Stimulated activated CD8-positive, alpha-beta memory T cell treated with anti-CD3 and anti-CD28 coated beads, Interleukin-4, amount 100 ng/mL, for 24 hours (primary cell): Measurements from ENCODE around the gene UGT2B7.
"Not testable (repeated sequence)": the region's sequence is repeated elsewhere in the genome, so short reads cannot be mapped to it uniquely, and the experiment has no call there.

Experiments
- DNase-seq: peaks from one replicate; pipeline ENCODE4 v3.0.0-alpha.2; 2020; ENCODE audit warnings: low read depth

UGT2B7 gene

GRCh38 chr4:69088473-69088872 lies 7.8 kb upstream of the UGT2B7 start:
- DNase-seq = no peak

GRCh38 chr4:69089388-69089787 lies 6.9 kb upstream of the UGT2B7 start:
- no peak for DNase-seq

GRCh38 chr4:69092190-69092589 lies 4.1 kb upstream of the UGT2B7 start:
- DNase-seq = no peak

- no peak for DNase-seq
Measured at GRCh38 chr4:69092980-69093568, 3.2 kb upstream of the UGT2B7 start.

GRCh38 chr4:69093681-69094080 lies 2.6 kb upstream of the UGT2B7 start:
- DNase-seq = no peak

GRCh38 chr4:69095301-69095731 lies 958 bp upstream of the UGT2B7 start:
- DNase-seq = no peak

GRCh38 chr4:69096810-69097209 lies 536 bp downstream of the UGT2B7 start:
- DNase-seq = no peak

- no peak for DNase-seq
Measured at GRCh38 chr4:69098470-69098869, 2.2 kb downstream of the UGT2B7 start.

GRCh38 chr4:69099910-69100309 lies 3.6 kb downstream of the UGT2B7 start:
- no peak for DNase-seq

- not testable (repeated sequence) for DNase-seq
Measured at GRCh38 chr4:69102668-69103067, 6.4 kb downstream of the UGT2B7 start.

- no peak for DNase-seq
Measured at GRCh38 chr4:69104719-69105275, 8.5 kb downstream of the UGT2B7 start.

- DNase-seq = not testable (repeated sequence)
Measured at GRCh38 chr4:69115151-69115850, 19.0 kb downstream of the UGT2B7 start.

GRCh38 chr4:69115851-69116213 lies 19.6 kb downstream of the UGT2B7 start:
- DNase-seq = no peak

GRCh38 chr4:69116645-69117321 lies 20.5 kb downstream of the UGT2B7 start:
- no peak for DNase-seq

GRCh38 chr4:69120870-69121269 lies 24.6 kb downstream of the UGT2B7 start:
- DNase-seq = no peak

GRCh38 chr4:69122476-69122875 lies 26.2 kb downstream of the UGT2B7 start:
- no peak for DNase-seq

- no peak for DNase-seq
Measured at GRCh38 chr4:69124941-69125340, 28.7 kb downstream of the UGT2B7 start.

- no peak for DNase-seq
Measured at GRCh38 chr4:69126024-69126423, 29.8 kb downstream of the UGT2B7 start.

GRCh38 chr4:69133993-69134392 lies 37.7 kb downstream of the UGT2B7 start:
- DNase-seq = no peak

- DNase-seq = no peak
Measured at GRCh38 chr4:69134471-69134870, 38.2 kb downstream of the UGT2B7 start.

GRCh38 chr4:69141320-69141719 lies 45.0 kb downstream of the UGT2B7 start:
- DNase-seq = no peak

GRCh38 chr4:69147334-69147733 lies 51.1 kb downstream of the UGT2B7 start:
- no peak for DNase-seq

GRCh38 chr4:69154021-69154420 lies 57.7 kb downstream of the UGT2B7 start:
- DNase-seq = no peak
